Right hindlimb (tissue), 1 donor: ENCODE results near the gene FMOD.

Experiments
- DNase-seq: peaks from one replicate; pipeline ENCODE4 v3.0.0-alpha.2; 2018

The FMOD gene

DNA sequence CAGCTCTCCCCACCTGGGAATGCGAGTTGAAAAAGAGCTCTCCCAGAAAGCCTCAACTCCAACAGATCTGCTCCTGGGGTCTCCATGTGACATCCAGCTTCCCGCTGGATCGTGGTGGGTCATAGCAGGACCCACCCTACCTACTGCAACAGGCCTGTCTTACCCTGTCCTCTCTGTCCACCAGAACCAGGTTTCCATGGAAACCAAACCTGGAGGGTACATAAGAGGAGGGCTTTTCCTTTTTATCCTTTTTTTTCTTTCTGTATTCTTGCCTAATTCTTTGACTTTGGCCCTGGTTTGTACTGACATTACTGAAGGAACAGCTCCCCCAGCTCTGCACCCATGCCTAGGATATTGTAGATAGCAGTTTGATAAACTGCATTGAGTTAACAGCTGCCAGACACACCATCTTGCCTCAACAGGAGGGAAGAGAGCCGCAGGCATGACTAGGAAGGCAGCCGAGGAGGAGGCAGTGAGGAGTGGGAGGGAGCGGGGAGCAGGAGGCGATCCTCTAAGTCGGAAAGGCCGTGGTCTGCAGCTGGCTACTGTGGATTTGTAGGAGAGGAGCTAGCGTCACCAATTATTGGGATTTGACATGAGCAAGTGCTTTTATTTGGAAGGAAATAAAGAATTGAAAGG, 9.7 kb upstream of the FMOD start:
- DNase-seq = no peak

GRCh38 chr1:203359010-203359571, 8.2 kb upstream of the FMOD start:
- no peak for DNase-seq

- no peak for DNase-seq
Observed at GRCh38 chr1:203354246-203354645, 3.3 kb upstream of the FMOD start.

DNA sequence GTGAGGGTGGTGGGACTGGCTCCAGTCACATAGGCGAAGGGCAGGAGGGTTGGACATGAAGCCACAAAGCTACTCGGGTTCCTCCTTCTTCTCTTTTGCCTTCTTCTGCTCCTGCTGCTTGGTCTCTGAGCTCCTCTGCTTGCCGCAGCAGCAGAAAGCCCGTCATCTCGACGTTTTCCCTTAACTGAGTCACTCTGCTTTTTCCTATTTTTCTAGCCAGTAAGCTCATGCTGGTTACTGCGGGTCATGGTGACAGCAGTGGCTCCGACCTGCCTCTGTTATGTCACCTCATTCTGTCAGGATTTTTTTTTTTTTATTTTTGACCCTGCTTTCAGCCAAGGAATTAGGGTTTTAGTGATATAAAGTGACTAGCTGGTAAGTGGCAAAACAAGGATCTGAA, 2.6 kb upstream of the FMOD start:
- DNase-seq = no peak

- peak; percentile 53 for DNase-seq
Observed at GRCh38 chr1:203349773-203350524, 973 bp downstream of the FMOD start.

DNA sequence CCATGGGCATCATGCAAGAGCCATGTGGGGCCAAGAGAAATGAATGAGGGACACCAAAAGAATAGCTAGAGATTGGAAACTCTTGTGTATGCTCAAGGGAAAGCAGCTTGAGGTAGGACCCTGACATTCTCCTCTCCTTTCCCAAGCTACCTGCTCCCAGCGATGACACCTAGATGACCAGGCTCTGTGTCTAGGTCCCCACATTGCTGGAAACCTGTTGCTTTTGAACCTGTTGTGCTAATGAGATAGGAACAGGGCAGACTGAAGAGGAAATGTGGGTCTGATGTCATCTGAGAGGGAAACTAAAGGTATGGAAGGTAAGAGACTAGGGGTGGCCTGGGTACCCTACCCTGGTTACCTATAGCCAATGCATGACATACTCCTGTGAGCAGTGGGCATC, 1.8 kb downstream of the FMOD start:
- no peak for DNase-seq

- DNase-seq = no peak
Observed at GRCh38 chr1:203346769-203347102, 4.2 kb downstream of the FMOD start.

- no peak for DNase-seq
Observed at GRCh38 chr1:203346060-203346768, 4.7 kb downstream of the FMOD start.

GRCh38 chr1:203343956-203344754, 6.8 kb downstream of the FMOD start:
- DNase-seq = no peak

DNA sequence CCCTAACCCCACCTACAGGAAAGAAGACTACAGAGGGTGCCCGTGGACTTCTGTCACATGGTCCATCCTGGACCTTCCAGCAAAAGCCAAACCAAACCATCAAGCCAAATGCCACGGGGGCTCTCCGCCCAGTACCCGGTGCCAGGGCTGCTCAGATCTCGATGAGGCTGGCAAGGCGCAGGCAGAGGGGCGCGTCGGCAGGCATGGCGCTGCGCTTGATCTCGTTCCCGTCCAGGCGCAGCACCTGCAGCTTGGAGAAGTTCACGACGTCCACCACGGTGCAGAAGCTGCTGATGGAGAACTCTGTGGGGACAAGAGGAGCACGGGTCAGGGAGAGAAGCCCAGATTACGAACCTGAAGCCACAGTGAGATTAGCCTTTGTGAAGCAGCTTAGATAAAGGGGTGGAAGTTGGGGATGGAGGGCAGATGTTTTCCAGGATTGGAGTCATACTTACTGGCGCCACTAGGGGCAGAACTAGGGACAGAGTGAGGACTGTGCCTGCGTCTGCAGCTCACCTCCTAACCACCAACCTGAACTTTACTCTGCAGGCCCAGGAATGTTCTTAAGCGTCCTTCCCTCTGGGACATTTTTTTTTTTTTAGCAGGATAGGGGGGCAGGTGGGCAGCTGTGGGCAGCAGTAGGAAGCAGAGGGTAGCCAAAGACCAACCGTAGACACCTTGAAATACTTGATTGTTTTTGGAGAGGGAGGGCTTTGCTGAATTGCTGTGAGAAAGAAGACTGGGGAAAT, 8.6 kb downstream of the FMOD start:
- DNase-seq = no peak

DNA sequence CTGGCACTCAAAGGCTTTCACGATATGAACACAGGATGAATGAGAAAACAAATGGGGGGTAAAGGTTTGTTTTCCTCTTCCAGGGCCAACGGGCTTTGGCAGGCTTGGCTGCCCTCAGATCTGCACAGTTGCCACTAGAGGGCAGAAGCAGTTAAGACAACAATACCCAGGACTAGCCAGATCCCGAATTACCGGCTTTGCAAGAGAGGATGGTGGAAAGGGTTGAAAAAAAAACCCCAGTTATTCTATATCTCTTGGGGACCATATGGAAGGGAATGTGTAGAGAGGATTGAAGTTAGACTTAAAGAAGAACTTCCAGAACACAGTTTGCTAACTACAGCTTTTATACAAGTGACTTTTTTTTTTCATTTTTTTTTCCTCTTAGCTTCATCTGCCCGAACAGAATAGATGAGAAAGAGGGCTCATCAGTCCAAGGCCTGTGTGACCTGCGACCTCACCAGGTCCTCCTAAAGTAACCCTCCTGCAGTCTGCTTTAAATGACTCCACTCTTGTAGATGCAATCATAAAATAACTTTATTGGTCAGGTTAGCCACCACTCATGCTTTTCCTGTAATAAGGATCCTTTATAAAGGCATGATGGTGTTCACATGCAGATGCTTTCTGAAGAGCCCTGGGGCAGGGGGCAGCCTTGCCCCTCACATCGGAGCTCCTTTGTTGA, 10.7 kb downstream of the FMOD start:
- DNase-seq = peak; percentile 82

DNA sequence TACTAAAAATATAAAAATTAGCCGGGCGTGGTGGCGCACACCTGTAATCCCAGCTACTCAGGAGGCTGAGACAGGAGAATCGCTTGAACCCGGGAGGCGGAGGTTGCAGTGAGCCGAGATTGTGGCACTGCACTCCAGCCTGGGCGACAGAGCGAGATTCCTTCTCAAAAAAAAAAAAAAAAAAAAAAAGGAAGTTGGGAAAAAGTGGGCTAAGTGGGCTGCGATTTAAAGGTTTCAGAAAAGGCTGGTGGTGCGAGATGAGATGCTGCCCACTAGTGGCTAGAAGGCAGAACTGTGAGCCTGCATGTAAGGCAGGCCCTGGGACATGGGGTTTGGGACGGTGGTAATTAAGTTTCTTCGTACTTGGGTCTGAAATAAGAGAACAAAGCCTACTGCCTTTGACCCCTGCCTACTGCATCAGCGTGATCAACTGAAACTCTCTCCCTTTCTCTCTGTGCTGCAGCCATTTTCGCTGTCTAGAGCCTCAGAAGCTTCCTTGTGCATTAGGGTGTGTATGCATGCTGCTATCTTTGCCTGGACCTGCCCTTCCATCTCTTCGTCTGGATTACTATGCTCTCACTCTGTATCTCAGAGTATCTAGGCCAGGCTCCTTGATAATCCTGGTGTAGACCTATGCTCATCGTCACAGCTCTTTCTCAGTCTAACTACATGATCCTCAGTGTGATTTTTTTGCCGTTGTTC, 12.4 kb downstream of the FMOD start:
- DNase-seq = peak; percentile 68

DNA sequence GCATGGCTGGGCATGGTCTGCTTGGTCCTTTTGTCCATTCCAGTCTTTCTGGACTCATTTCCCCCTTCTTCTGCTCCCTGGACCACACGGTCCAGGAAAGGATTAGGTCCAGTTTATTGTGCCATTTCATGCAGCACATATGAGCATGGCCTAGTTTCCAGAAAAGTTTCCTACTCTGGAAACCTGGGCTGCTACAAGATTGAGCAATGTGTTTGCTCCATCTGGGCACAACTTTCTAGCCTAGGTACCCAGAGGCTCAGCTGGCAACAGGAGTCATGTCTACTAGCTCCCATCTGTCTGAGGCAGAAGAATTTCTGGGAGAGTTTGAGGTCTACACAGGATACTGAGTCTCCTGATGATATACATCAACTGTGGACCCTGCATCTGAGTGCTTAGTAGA, 14.8 kb downstream of the FMOD start:
- no peak for DNase-seq

DNA sequence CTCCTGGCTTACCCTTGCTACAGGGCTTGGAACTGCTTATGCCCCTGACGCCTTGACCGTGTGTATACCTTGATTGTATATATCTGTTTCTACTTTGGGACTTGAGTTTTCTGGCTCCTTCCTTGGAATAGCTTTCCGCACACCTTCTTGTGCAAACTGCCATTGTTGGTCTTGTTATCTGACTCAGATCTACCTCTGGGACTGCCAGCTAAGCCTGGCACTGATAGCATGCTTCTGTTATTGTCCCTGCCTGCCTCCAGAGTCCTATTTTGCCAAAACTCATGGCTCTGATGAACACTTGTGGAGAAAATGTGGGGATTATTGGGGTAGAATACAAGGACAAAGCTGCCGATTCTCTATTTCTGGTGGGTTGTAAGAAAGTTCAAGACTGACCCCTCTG, 15.4 kb downstream of the FMOD start:
- no peak for DNase-seq

- no peak for DNase-seq
Observed at GRCh38 chr1:203331224-203331623, 19.7 kb downstream of the FMOD start.

DNA sequence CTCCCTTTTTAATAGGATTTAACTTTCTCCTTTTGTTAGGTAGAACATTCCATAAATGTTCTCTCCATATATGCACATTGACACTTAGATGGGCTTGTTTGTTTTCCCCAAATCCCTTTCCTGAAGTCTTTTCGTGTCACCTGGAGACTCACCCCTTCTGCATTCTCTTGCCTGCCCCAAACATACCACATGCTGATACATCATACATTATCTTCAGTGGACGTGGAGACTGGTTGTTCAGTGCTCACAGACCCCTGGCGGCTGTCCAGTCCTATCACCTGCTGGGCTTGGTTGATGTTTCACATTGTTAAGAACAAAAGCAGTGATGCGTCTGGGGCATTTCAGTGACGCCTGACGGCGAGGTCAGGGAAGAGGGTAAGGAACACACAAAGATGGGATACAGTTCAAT, 22.2 kb downstream of the FMOD start:
- DNase-seq = no peak

- no peak for DNase-seq
Observed at GRCh38 chr1:203327684-203328457, 23.1 kb downstream of the FMOD start.

DNA sequence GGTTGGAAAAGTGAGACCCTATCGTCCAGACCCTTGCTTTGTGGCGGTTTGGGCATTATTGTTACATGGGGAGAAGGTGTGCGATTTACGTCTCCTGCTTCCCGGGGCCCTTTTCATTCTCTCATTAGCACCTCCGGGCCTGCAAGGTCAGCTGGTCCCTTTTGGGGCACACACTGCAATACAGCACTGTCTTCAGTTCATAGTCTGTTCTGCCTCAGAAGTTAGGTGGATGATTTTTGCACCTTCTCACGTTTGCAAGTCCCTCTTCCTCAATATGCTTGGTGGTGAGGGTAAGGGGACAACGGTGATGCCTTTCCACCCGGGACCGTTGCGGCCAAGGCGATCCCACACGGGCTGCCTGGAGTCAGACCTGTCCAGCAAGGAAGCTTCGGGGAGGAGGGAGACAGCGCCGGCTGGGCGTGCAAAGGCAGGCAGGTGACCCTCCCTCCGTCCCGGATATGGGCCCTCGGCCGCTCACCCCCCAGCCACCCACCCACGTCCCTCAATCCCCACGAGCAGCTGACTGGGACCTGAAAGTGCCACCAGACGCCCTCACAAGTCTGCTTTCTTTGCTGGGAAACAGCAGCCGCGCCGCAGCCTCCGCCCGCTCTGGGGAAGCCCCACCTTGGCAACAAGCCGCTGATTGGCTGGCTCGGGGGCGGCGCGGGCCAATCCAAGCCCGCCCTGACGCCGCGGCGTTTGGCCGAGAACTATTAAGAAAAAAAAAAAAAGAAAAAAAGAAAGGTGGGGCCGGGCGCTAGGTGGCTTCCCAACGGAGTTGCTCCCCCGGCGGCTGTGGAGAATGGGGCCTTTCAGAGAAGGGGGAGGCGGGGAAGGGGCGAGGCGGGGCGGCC, 23.9 kb downstream of the FMOD start:
- DNase-seq = peak; percentile 95

DNA sequence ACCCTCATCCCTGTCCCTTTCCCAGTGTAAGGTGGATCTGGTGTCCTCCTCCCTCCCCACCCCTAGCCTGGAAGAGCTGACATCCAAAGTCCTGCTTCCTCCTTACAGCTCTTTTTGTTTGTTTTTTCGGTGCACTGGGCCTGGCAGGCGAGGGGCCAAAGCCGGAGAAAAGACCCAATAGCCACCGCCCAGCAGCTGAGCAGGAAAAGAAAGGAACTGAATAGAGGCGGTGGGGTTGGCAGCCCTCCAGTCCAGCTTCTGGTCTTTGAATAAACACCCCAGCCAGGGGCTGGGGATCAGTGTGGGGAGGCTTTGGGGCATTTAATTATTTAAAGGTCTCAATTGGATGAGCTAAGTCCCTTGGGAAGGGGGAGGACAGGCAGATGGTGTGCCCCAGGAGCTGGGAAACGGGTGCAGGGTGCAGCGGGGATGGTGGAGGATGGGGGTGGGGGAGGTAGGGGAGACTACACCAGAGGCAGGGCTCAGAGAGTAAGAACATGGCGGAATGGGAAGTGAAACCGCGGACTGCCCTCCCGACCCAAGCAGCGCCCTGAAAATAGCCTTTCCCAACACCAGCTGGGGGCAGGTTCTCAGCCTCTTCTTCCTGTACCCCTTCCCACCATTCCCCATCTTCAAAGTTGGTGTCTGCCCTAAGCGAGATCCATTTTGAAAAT, 25.4 kb downstream of the FMOD start:
- peak; percentile 84 for DNase-seq
